Left cardiac atrium (tissue), 4 donors: ENCODE data around the gene PPFIA1. TPM values are rescaled to one million over a fixed set of nuclear protein-coding genes. Genes with fewer than 3 reads are reported as not detected.
A peak's percentile ranks its signal among the peaks of the same experiment; 100 is the strongest.
"Not testable (repeated sequence)": the region's sequence is repeated elsewhere in the genome, so short reads cannot be mapped to it uniquely, and the experiment has no call there.

Source experiments
- ATAC-seq, 2 donors: fragments of 200-7000 bp; cut with Tn5 transposase; one replicate each; pipeline ENCODE4 v1.9.1; 2020; ENCODE audit warnings: mild to moderate bottlenecking in 2 of 2, moderate library complexity in 2 of 2
- DNase-seq: peaks from one replicate; pipeline ENCODE4 v3.0.0-alpha.2; 2020
- intact Hi-C, 2 donors: fragments of 100-400 bp; cut with DNase I; formaldehyde crosslinking; loops; one replicate each; pipeline versions ENCODE4 v1.14.1 to v1.15.1; 2022 to 2023
- total RNA-seq, 2 donors: library from RNA; stranded (reverse); fragmentation: NEBNext Ultra II Directional; extraction: Animal tissue kit (Norgen Biotek cat#: 25700); gene quantifications; one replicate each; pipeline ENCODE4 v1.2.1, GENCODE V29; 2021
- donor health status: DM: no; HTN: yes; CAD: no.
- donor health status: DM: no; HTN: yes; CAD: no; lungs with severe emphysema.
- donor health status: DM: yes; HTN: yes; CAD: no.
- donor health status: Dilated cardiomyopathy.

The PPFIA1 gene
- total RNA-seq, 2 donors from 2014 or later: 32.0 to 39.8 TPM

DNA sequence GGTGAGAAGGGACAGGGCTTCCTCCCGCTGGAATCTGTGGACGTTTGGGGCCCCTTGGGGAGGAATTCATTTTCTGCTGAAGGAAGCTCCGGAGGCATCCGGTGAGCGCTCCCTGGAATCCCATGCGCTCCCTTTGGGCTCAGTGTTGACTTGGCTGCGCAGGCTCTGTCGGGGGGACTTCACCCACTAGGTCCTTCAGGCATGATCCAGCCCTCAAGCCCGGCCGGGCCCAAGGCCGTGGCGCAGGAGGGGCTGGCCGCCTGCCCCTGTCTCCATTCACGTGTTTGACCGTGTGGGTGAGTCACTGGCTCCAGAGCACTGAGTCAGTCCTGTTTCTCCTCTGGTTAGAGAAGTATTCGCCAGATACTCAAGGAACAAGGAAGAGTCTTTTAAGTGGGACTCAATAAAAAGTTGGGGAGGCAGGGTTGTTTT is 129.2 kb downstream of the PPFIA1 start:
- peak; percentile 89 for DNase-seq
- peak; percentile 59 to 85 for ATAC-seq
- intact Hi-C loops: no loop called here

DNA sequence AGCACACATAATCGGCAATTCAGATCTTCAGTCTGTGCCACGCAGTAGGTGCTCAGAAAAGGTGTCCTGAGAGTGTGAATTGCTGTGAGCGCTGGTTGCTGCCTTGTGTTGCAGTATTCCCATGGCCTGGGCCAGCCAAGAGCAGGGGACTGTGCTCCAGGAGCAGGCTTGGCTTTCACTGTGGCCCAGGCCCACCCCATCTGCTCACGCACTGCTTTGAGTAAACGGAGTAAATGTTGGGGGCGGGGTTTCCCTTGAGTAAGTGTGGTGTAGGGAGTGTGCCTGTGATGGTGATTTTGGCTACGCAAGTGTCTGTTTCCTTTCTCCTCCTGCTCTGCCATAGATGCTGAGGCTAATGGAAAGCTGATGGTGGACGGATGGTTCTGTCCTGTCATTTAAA is 130.2 kb downstream of the PPFIA1 start:
- ATAC-seq (no peak), DNase-seq (no peak)
- intact Hi-C loops: no loop called here

DNA sequence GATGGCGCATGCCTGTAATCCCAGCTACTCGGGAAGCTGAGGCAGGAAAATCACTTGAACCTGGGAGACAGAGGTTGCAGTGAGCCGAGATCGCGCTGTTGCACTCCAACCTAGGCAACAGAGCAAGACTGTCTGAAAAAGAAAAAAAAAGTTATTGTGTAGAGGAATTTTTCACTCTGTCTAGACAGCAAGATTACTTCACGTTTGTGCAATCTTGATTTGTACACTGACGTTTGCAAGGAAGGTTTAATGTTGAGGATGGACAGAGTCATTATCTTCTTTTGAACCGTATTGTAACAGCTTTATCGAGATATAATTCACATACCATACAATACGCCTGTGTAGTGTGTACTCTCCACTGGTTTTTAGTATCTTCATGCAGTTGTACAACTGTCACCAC is 131.5 kb downstream of the PPFIA1 start:
- intact Hi-C loops: no loop called here
- DNase-seq (no peak), ATAC-seq (no peak)

DNA sequence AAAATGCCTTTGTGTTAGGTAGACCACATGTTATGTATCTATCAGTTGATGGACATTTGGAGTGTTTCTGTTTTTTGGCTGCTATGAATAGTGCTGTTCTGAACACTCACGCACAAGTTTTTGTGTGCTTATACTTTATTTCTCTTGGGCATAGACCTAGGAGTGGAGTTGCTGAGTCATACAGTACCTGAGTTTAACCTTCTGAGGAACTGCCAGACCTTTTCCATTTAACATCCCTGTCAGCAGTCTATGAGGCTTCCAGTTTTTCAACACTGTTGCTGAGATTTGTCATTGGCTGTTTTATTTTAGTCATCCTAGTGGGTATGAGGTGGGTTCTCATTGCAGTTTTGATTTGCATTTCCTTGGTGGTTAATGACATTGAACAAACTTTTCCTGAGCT is 132.2 kb downstream of the PPFIA1 start:
- intact Hi-C loops: no loop called here
- ATAC-seq: no peak

DNA sequence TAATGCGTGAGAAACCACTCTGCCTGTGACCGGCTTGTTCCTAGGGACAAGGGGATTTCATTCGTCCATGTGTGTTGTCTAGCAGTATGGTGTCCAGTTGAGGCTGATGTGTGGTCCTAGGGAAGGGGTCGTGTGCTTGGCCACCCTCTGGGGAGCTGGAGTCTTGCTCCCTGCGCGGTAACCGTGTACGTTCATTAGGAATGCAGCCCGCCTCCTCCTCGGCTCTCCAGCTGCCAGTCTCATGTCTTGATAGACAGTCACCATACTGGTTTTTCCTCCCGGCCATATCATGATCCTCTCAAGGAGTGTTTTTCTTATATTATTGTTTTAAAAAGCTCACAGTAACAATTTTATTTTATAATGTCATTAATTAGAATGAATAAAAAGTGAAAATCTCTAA is 133.8 kb downstream of the PPFIA1 start:
- ATAC-seq (no peak), DNase-seq (no peak)
- intact Hi-C loops: no loop called here

More for the DNA sequence above, 132.2 kb downstream of the PPFIA1 start:
- no peak for DNase-seq

DNA sequence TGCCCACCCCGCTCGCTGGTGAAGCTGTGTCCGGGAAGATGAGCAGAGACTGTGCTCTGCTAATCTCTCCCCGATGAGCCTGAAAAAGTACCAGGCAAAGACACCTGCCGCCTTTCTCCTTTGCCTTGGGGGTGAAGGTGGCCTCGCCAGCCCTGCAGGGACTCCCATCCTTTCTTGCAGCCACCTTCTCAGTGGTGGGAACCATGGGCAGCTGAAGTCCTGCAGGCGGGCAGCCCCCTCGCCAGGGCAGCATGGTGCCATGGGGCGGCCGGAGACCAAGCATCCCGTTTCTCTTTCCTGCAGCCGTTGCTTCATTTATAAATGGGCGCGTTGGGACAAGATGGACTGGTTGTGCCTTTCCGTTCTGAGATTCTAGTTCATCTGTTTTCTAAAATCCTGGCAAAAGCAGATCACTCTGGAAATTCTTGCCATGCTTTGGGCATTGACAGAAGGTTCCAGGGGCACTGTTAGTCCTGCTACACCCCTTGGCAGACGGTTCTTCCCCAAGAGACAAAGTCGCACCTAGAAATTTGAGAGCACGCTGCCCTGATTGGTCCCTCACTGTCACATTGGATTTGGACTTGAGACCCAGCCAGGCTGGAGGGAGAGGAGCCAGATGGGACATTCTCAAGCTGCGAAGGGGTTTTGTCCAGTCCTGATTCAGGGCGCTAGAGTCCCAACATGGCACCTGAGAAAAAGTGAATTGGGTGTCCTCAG is 135.3 kb downstream of the PPFIA1 start:
- DNase-seq (no peak), ATAC-seq (no peak)
- intact Hi-C loops: no loop called here

DNA sequence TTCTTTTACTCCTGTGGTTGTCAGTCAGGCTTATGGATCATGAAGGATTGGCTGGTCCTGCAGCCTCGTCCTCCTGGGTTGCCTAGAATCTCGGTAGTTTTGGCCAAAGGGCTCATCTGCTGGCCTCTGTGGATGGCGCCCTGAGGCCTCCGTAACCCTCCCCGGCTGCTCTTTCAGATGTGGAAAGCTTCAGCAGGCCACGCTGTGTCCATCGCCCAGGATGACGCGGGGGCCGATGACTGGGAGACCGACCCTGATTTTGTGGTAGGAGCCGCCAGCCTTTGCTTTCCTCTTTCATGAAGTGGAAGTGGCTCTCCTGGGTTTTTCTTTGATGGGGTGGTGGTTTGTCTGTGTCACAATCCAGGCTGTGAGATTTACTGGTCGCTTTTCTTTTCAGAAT is 136.6 kb downstream of the PPFIA1 start:
- ATAC-seq (no peak), DNase-seq (no peak)
- intact Hi-C loops: no loop called here

DNA sequence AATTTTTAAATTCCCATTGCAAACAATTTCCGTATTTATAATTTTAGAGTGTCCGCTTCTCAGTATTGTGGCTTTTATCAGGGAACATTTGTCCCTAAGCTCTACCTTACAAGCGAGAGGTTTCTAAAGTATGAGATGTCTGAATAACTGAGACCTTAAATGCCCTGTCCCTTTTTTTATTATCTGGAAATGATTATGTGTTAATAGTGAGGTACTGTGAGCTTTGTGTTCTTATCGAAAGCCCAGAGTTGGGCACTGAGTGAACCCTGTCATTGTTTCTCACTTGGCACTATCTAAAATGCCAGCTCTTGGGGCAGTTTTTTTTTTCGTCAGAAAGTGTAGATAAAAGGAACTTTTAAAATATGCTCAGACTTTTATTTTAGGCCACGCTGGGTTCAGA is 137.3 kb downstream of the PPFIA1 start:
- DNase-seq: no peak
- intact Hi-C loops: no loop called here
- no peak for ATAC-seq

DNA sequence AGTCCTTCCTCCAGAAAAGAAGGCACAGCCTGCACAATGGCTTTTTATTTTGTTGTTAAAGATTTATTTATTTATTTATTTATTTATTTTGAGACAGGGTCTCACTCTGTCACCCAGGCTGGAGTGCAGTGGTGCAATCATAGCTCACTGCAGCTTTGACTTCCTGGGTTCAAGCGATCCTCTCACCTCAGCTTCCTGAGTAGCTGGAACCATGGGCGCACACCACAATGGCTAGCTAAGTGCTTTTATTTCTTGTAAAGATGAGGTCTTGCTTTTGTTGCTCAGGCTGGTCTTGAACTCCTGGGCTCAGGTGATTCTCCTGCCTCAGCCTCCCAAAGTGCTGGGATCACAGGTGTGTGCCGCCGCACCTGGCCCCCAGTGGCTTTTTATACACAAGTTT is 137.8 kb downstream of the PPFIA1 start:
- intact Hi-C loops, ATAC-seq, DNase-seq: not testable (repeated sequence)

DNA sequence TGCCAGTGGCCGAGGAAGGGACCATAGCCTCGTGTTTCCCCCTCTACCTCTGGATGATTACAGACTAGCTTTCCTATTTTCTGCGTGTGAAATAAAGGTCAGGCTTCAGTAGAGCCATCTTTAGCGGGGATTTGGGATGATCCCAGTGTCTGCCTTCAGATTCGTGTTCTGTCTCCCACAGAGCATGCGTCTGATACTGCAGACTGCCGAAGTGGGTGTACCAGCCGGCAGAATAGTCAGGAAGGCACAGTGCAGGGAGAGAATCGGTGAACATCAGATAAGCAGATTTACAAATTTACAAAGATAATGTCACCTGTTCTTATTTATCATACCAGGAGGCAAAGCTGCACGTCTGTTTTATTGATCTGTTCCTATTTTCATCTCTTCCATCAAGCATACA is 138.9 kb downstream of the PPFIA1 start:
- intact Hi-C loops: no loop called here
- DNase-seq (no peak), ATAC-seq (no peak)

DNA sequence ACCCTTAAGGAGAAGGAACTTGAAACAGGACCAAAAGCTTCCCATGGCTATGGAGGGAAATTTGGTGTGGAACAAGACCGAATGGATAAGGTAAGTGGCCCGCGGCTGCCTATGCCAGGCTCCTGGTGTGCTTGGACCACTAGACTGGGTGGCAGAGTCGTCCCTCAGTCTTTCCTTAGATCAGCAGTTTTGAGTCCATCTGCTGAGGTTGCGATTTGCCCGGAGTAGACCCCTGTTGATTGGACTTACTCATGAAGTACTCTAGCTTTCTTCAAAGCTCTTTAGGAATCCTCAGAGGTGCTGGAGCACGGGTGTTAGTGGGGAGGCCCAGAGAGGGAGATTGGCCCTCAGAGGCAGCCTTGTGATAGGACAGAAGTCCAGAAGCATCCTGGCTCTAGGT is 139.4 kb downstream of the PPFIA1 start:
- ATAC-seq (no peak), DNase-seq (no peak)
- intact Hi-C loops: no loop called here

DNA sequence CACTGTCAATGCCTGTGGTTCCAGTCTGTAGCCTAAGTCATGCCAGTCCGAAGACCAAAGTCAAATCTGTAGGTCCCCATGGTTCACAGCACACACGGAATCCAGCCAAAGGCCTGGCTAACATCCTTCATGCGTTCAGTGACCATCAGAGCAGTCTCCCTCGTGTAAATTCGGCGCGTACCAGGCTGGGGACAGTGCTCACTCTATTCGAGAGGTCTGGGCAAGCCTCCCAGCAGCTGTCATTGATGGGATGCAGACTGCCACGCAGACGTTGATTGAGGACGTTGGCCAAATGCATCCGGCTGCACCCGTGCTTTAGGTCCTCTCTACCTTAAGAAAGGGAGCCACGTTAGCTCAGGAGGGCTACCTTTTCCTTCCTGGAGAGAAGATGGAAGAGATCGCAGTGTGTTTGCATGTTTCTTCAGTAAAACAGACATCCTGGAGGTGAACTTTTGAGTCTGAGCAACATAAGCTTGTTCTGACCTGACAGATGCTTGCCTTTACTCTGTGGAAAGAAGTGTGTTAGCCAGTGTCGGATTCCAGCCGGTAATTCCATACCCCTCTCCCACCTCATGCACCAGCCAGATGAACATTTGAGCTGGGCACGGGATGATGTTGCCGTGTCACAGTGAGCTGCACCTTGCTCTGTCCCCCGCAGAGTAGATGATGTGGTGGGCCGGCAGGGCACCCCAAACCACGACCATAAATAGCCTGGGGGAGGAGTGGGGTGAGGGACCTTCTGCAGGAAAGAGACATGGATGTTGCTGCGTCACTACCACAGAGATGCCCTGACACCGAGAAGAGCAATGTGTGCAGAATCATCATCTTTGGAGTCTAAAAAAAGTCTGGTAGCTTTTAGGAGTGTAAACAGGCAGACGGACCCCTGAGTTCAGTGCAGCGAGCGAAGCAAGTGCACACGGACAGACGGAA is 140.1 kb downstream of the PPFIA1 start:
- intact Hi-C loops: no loop called here
- peak; percentile 62 to 94 for ATAC-seq
- no peak for DNase-seq

DNA sequence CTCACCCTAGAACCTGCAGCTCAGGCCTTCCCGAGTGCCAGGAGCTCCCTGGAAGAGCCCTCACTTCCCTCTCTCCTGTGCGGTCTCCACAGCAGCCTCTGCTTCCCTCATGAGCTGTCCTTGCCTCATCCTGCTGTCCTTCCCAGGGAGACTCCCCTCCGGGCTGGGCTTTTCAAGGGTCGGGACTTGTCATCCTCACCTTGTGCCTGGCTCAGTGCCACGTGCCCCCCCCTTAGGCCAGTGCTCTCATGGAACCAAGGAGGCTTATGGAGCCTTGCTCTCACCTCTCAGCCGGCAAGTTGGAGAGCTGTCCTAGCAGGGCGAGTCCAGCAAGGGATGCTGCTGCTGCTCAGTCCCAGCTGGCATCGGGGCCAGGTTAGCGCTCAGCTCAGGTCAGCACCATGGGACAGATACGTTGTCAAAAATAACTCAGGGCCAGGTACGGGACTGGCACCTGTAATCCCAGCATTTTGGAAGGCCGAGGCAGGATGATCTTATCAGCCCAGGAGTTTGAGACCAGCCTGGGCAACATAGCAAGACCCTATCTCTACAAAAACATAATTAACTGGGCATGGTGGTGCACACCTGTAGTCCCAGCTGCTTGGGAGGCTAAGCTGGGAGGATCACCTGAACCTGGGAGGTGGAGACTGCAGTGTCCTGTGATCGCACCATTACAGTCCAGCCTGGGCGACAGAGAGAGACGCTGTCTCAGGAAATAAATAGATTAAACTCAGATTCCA is 141.4 kb downstream of the PPFIA1 start:
- no peak for ATAC-seq
- intact Hi-C loops: no loop called here
- no peak for DNase-seq

DNA sequence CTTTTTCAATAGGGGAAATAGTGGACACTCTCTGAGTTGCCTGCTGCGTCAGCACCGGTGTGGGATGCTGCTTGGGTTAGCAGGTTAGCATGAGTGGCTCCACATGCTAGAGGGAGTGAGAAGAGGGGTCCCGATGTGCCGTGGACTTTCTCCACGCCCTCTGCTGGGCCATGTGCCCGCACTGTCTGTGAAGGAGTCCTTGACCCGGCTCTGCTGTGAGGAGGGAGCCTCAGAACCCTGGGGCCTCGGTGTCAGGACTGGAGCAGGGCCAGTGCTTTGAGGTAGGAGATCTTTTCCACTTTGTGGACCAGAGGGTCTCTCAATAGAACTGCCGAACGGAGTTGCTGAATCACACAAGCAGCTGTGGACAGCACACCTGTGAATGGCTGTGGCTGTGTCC is 142.7 kb downstream of the PPFIA1 start:
- no peak for ATAC-seq
- intact Hi-C loops: no loop called here
- DNase-seq: no peak

DNA sequence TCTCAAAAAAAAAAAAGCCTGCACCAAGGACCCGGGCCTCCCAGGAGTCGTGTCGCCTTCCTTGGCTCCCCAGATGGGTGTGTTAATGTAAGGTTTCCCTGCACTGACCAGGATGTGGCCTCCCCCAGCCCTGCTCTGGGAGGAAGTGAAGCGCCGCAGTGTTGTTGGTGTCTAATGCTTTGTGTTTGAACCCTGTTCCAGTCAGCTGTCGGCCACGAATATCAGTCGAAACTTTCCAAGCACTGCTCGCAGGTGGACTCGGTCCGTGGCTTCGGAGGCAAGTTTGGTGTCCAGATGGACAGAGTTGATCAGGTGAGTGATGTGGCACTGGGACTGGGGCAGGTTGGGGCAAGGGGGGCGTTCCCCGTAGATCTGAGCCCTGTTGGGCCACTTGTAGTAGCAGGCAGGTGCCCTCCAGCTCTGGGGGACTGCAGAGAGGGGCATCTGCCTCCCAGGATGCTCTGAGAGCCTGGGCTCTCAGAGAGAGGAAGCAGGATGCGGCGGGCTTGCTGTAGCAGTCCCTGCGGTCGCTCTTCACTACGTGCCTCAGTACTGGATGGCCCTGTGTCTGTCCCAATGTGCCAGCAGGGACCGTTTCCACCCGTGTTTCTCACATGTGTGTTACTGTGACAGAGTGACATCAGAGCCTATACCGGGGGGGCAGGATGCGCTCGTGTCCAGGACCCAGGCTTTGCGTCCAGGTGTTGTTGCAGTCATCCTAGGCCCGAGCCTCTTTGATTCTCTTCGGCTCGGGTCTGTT is 144.0 kb downstream of the PPFIA1 start:
- ATAC-seq (no peak), DNase-seq (no peak)
- intact Hi-C loops: no loop called here

DNA sequence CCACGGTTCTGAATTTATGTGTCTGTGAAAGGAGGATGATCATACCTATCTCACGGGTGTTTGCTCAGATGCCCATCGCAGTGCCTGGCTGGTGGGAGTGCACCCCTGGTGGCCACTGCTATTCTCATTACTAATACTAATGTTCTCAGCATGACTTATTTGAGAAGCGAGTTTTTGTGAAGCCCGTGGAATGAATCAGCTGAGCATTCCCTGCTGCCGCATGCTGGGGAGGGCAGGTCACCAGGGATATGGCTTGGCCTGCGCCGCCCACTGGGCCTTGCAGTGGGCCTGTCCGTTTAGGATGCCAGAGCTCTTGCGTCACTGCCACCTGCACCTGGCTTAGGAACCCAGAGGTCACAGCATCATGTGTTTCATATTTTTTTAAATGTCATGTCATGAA is 144.7 kb downstream of the PPFIA1 start:
- intact Hi-C loops: no loop called here
- ATAC-seq (no peak), DNase-seq (no peak)

DNA sequence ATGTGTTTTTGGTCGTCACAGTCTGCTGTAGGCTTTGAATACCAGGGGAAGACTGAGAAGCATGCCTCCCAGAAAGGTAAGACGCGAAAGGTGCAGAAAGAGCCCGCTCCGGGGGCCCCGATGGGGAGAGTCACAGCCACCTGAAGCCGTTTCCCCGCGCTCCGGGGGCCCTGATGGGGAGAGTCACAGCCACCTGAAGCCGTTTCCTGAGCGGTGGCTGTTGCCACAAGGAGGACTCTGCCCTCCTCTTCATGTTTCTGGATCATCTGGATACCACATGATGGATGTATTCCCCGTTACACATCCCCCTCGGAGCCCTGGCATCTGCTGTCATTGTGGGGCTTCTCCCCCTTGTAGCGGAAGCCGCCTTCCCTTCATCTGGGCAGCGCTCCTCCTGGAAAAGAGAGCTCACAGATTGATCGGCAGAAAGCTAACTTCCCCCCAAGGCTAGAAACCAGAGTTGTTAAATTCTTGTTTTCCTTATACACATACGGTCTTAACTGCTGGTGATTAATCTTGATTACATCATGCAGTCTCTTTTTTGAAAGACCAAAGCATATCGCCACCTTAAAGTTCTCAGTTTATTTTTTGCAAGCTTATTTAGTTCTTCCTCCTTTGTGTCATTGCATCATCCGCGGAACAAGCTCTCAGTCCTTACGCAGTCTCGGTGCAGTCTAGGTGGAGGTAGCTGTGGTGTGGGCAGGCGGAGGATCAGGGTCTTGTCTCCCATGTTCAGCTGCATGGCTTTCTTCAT is 145.3 kb downstream of the PPFIA1 start:
- DNase-seq: no peak
- intact Hi-C loops: no loop called here
- no peak for ATAC-seq

DNA sequence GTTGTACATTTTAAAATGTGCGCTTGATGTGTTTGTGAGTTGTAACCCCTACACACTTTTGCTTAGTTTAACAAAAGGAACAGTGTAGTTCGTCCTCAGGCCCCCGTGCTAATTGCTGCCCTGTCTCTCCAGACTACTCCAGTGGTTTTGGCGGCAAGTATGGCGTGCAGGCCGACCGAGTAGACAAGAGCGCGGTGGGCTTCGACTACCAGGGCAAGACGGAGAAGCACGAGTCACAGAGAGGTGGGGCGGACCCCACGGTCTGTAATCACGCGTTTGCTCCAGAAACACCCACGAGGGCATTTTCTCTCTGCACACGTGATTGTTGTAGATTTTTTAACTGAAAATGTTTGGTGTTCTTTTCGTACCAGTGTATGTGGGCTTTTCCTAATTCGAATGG is 146.4 kb downstream of the PPFIA1 start:
- DNase-seq (no peak), ATAC-seq (no peak)
- intact Hi-C loops: no loop called here

DNA sequence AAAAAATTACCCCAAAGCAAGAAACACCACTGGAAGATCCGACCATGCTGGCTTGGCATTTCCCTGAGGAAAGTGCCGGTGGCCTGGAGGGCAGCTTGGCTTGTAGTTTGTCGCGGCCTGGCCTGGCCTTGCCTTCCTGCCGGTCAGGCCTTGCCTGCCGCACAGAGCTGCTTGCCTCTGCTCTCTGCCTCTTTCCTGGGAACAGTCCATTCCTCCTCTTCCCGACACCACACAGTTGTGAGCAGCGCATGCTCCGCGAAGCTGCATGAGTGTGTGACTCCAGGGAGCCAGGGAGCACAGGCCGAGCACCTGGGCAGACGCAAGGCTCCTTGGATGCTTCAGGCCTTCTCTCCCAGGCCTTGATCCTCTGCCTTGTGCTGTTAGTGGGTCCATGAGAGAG is 147.6 kb downstream of the PPFIA1 start:
- intact Hi-C loops: no loop called here
- DNase-seq (no peak), ATAC-seq (no peak)
